HCT116 (cell line): ENCODE measurements around the gene NFKB1.

Source experiments
- CEBPB ChIP-seq: IDR thresholded peaks from 2 replicates; pipeline ENCODE4 v1.6.1; 2012; ENCODE audit warnings: low read depth
- CTCF ChIP-seq, 3 experiments: fragments of 200-600 bp in 1 of 3; sonication (generic) in 1 of 3; IDR thresholded peaks in 2 of 3; conservative IDR thresholded peaks in 1 of 3; 2 replicates each; pipeline ENCODE4 v1.5.1; 2012 to 2017; ENCODE audit warnings: low read depth in 2 of 3, low read length in 2 of 3, antibody characterized with exemption in 1 of 3, borderline replicate concordance in 1 of 3, control low read depth in 1 of 3, mild to moderate bottlenecking in 1 of 3, mixed read lengths in 1 of 3, mixed run types in 1 of 3, moderate library complexity in 1 of 3; ENCODE audit not compliant: insufficient read depth in 1 of 3
- EGR1 ChIP-seq: IDR thresholded peaks from 2 replicates; pipeline ENCODE4 v1.6.1; 2012; ENCODE audit warnings: low read depth
- EZH2 ChIP-seq: fragments of 200-600 bp; sonication (generic); IDR thresholded peaks from 2 replicates; pipeline ENCODE4 v1.6.1; 2017; ENCODE audit warnings: antibody characterized with exemption, mixed run types
- FOSL1 ChIP-seq: IDR thresholded peaks from 2 replicates; pipeline ENCODE4 v1.6.1; 2012; ENCODE audit warnings: low read depth
- POLR2A ChIP-seq: IDR thresholded peaks from 2 replicates; pipeline ENCODE4 v1.7.0; 2011; ENCODE audit warnings: borderline replicate concordance; ENCODE audit not compliant: insufficient read depth, insufficient read length; ENCODE audit errors: extremely low read depth
- RAD21 ChIP-seq: IDR thresholded peaks from 2 replicates; pipeline ENCODE4 v1.6.1; 2012; ENCODE audit warnings: low read depth, mild to moderate bottlenecking
- REST ChIP-seq: IDR thresholded peaks from 2 replicates; pipeline ENCODE4 v1.6.1; 2012; ENCODE audit warnings: low read depth
- SIN3A ChIP-seq: IDR thresholded peaks from 2 replicates; pipeline ENCODE4 v1.6.1; 2012; ENCODE audit warnings: low read depth
- SP1 ChIP-seq: IDR thresholded peaks from 2 replicates; pipeline ENCODE4 v1.6.1; 2012; ENCODE audit warnings: low read depth
- ZFX ChIP-seq: fragments of 450-650 bp; IDR thresholded peaks from 2 replicates; pipeline ENCODE4 v1.6.1; 2017
- ZNF274 ChIP-seq: fragments of 200-500 bp; sonication (Bioruptor generic); IDR thresholded peaks from 2 replicates; pipeline ENCODE4 v1.6.1; 2014; ENCODE audit warnings: mild to moderate bottlenecking, low read depth, low read length, inconsistent platforms

- TF ChIP-seq POLR2A, result no peak
- no peak for TF ChIP-seq CTCF (IDR thresholded peaks at IDR 0.05 in 2 of 3, conservative IDR thresholded peaks at IDR 0.05 in 1 of 3; ENCODE audit: borderline replicate concordance in 1 of 3, insufficient read depth in 1 of 3, low read depth in 2 of 3, low read length in 2 of 3)
- no peak for TF ChIP-seq REST
- TF ChIP-seq EGR1, result no peak
- no peak for TF ChIP-seq EZH2
- TF ChIP-seq SP1, result no peak
- TF ChIP-seq FOSL1, result no peak
- no peak for TF ChIP-seq ZNF274
- TF ChIP-seq ZFX, result no peak
- no peak for TF ChIP-seq RAD21
- no peak for TF ChIP-seq SIN3A
- TF ChIP-seq CEBPB, result no peak
These were observed 42.1 kb downstream of the NFKB1 start for GRCh38 chr4:102543030-102543928.
